GM21526 (cell line): Measurements from ENCODE around the gene COL16A1.

Experiments used
- ATAC-seq: cut with Tn5 transposase; IDR thresholded peaks from one replicate; pipeline ENCODE4 v1.9.1; 2021; ENCODE audit warnings: moderate library complexity; ENCODE audit not compliant: unreplicated experiment, low FRiP score

The COL16A1 gene

DNA sequence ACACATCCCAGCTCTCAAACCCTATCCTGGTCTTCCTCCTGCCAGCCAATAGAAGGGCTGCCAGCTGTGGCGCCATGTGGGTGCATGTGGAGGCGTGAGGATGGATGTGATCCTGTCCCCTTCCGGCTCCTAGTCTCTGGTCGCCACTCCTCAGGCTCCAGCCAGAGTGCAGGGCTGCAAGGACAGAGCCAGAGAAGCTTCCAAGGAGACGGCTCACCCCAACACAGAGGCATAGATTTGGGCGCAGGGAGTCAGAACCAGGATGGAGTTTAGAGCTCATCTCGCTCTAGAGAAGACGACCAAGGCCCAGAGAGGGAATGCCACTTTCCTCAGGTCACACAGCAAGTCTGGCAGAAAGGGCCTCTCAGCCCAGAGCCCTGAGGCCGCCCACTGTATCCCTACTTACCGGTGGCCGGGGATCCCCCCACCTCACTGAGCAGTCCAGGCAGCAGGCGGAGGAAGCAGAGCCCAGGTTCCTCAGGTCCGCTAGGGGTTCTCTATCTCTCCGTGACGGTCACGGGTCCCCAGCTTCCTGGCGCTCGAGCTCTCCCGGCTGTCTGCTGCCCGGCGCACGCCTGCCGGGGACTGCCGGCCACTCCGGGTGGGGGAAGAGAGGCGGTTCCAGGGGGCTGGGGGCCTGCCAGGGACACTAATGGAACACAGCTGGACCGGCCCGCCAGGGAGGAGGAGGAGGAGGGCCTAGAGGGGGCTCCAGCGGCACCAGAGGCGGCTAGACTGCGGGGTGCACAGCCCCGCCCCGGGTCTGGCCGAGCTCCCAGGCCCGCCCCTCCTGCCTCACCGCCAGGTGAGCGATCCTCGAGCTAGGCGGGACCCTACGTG, at the start of gene COL16A1:
TSS of gene COL16A1 (minus strand) at position 587 of the 840 bp plus-strand sequence. CDS start 1,824 bp downstream, outside the sequence.
- ATAC-seq: no peak

GRCh38 chr1:31752952-31753475, 49.2 kb upstream of the COL16A1 start:
- no peak for ATAC-seq

GRCh38 chr1:31752258-31752657, 48.4 kb upstream of the COL16A1 start:
- no peak for ATAC-seq

- no peak for ATAC-seq
Measured at GRCh38 chr1:31751822-31752241, 48.0 kb upstream of the COL16A1 start.

- no peak for ATAC-seq
Measured at GRCh38 chr1:31750858-31751510, 47.2 kb upstream of the COL16A1 start.

DNA sequence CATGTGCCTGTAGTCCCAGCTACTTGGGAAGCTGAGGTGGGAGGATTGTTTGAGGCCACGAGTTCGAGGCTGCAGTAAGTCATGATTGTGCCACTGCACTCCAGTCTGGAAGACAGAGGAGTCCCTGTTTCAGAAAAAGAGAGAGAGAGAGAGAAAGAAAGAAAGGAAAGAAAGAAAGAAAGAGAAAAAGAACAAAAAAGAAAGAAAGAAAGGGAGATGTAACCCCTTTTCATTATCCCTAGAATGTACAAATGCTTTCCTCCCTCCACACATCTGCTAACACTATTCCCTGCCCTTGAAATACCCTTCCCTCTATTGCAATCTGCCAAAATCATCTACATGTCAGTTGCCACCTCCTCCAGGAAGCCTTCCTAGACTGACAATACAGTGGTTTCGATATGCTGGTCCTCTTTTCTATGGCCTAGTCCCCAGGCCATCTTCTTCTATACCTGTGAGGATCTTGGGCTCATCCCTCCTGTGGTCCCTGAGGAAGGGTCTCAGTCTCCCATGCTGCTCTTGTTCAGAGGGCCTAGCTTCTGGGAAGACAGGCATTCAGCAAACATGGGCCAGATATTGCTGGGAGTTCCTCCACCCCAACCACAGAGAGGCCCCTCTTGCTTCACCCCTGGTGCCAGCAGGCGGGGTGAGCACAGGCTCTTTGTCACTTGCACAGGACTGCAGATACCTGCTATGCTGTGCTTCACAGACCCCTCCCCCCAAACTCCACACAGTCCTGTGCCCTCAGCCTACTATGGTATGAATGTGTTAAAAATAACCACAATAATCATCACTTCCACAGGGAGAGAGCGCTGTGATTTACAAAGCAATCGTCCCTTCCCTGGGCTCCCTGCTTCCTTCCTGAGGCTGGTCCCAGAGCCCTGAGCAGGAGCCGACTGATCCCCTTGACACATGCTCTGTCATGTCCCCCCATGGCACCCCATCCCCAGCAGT, 46.2 kb upstream of the COL16A1 start:
- no peak for ATAC-seq

DNA sequence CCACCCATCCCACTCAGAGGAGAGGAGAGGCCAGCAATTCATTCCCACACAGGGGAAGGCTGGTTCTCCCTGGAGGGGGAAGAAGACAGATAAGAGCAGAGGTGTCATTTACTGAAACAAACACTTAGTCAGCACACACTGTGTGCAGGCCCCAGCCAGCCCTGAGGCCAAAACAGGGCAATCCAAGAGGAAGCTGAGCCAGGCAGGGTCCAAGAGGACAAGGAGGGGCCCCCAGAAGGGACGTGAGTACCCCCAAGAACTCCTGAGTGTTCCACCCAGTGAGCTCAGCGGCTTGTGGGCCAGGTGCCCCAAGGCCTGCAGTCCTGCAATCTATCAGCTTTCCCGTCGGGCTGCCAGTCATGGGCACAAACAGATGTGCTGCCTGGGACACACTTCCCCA, 44.5 kb upstream of the COL16A1 start:
- no peak for ATAC-seq

- no peak for ATAC-seq
Measured at GRCh38 chr1:31747304-31747703, 43.5 kb upstream of the COL16A1 start.

DNA sequence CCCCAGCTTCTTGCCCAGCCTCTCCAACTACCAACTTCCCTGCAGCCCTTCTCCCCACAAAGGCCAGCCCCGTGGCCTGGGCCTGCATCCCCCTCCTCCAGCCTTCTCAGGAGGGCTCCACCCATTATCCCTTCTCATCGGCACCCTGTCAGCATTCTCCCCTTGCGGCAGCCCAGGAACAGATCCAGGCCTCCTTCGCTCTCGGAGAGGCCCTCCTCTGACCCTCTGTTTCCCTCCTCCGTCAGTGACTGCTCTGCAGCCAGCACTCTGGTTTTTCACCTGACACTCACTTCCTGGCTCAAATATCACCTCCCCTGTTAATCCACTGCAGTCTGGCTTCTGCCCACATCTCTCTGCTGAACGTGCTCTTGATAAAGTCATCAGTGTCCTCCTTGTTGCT, 42.9 kb upstream of the COL16A1 start:
- ATAC-seq: no peak

DNA sequence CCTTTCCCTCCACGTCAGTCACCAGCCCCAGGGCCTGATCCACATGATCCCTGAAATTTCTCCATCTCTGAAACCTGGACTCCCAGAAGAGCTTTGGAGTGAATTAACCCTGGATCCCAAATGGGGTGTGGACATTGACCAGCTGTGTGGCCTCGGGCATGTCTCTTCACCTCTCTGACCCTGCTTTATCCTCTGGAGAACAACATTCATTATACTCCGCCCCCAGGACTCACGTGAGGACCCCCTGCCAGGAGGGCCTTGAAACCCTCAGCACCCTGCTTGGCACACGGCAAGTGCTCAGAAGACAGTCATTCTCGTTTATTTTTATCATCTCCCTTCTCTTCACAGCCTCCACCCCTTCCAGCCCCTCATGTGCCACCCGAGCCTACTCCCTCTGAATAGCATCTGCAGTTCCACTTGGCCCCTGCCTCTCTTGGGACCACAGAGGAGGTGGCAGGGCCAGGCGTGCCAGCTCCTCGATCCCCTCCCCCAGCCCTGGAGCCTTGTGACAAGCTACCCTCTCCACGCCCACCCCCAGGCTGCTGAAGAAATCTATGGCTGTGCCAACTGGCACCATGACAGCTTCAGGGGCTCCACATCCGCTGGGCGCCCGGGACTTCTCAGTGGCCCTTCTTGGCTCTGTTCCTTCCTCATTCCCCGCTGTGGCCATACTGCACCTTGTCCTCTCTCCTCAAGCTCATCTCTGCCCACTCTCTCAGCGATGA, 42.3 kb upstream of the COL16A1 start:
- no peak for ATAC-seq

DNA sequence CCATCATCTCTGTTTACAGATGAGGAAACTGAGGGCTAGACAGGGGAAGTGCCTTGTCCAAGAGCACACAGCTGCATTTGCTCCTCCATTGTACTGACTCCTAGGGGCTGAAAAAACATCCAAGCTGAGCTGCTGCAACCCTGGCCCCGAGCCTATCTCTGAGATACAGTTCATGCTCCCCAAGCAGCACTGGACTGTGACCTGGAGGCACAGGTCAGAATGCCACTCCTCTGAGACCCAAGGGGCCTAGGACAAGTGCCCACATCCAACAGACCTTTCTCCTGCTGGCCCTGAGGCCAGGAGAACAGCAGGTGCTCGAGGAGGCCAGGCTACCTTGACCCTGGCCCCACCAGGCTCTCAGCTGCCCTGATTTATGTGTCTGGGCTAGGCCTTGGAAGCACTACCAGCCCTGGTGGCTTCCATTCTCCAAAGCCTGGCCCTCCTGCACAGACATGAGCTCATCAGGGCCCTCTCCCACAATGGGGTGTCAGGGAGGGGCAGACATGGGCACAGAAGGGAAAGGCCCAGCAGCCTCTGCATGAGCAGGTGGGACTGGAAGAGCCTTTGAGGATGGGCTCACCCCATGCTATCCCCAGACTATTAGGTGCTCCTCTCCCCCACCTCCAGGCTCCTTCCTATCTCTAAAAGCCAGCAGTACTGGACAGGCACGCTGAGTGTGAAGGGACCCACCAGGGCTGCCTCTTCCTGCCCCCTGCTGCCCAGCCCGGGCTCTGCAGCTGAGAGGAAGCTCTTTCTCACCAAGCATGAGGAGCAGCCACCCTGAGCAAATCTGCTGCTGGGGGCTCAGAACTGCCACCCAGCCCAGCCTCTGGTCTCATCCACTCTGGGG, 41.5 kb upstream of the COL16A1 start:
- no peak for ATAC-seq

DNA sequence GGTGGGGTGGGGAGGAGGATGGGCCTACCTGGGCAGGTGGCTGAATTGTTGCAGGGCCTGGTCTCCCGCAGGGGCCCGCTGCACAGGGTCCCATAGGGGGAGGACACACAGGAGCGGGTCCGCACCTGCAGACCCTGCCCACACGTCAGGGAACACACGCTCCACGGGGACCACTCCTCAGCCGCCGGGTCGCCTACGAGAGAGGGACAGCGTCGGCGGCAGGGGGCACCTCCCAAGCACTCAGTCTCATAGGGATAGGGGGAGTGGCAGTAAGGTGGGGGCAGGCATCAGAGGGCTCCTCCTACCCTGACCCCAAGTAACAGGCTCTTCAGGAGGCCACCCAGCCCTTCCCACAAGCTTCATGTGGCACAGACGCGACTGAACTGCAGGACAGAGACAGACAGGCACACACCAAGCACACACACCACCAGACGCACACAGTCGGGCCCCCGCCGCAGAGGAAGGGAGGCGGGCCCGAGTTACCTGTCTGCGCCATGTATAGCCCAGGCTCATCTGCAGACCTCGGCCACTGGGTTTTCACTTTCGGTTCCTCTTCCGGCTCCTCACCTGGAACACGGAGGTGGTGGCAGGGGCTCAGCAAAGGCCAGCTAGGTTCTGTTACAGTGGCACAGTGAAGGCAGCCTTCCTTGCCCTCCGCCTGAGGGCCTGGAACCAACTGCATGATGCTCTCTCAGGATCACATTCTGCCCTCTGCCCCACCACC, 40.5 kb upstream of the COL16A1 start:
- peak; percentile 78 for ATAC-seq

DNA sequence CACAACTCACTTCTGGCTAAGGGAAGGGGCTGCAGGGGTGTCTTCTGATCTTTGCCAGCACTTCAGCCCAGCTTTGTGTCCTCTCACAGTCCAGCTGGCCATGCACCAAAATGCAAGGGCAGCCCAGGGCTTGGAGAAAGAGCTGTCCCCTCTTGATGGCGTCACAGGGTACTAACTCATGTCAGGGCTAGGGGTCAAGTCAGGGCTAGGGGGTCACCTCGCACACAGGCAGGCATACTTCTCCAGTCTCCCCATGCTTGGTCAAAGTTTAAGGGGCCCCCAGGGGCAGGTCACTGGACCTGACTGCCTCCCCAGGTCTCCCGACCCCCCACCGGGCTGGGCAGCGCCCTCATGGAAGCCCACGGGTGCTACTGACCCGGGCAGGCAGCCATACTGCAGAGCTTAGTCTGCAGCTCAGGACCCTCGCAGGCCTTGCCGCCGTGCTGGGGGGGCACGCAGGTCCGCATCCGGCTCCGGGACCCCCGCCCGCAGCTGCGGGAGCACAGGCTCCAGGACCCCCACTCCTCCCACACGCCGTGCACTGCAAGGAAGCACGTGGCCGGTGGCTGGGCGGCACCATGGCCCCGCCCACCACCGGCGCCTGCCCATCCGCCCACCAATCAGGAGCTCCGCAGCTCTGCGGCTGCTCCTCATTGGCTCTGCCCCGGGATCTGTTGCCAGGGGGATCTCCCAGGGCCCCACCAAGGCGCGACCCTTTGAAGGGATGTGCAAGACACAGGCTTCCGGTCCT, 38.8 kb upstream of the COL16A1 start:
- no peak for ATAC-seq

DNA sequence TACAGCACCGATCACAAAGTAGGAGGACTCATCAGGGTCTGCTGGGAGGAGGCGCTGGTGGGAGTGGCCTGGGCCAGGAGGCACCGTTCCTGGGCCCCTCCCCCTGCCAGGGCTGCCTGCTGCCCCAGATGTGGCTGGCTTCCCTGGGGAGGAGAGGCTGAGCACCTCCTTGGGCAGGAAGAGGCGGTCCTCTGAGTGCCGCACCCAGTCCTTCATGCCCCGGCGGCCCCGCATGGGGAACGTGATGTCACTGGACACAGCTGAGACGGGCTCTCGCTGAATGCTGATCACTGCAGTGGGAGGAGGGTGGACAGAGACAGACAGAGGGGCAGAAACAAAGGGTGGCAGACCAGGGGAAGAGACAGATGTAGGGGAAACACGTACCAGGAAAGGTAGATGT, 35.5 kb upstream of the COL16A1 start:
- no peak for ATAC-seq

GRCh38 chr1:31736675-31737074, 32.9 kb upstream of the COL16A1 start:
- no peak for ATAC-seq

DNA sequence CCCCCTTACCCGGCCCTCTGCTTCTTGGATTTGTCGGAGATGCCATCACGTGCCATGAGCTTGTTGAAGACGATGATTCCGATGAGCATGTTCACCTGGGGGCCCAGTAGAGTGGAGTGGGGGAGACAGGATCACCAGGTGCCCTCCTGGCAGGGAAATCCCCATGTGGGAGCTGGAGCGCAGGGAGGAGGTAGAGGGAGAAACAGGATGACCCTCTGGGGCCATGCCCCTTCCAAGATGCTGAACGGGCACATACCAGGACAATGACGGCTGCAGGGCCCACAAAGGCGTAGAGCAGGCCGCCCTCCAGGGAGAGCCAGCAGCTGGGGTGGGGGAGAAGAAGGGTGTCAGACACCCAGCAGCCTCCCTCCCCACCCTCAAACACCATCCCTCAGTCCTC, 31.8 kb upstream of the COL16A1 start:
- no peak for ATAC-seq

DNA sequence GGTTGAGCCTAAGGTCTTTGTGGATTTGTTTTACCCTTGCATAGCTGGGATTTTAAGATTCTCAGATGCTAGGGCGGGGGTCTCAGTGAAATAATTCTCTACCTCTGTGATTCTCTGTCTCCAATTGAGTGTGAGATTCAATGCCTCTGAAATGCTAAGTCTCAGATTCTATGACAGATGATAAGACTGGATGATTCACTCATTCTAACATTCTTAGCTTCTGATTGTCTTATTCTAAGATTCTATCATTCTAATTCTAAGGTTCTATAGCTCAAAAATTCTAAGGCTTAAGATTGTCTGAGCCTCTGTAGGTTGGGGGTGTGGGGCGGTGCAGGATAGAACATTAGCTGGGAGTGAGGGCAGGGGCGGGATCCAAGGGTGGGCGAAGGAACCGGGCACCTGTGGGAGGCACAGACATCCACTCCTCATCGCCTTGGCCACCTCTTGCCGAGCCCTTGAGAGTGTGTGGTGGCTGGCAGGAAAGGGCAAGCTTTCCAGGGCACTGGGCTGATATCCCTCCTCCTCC, 30.8 kb upstream of the COL16A1 start:
- no peak for ATAC-seq
